ENCODE data around the gene FSIP1.

FSIP1 gene

DNA sequence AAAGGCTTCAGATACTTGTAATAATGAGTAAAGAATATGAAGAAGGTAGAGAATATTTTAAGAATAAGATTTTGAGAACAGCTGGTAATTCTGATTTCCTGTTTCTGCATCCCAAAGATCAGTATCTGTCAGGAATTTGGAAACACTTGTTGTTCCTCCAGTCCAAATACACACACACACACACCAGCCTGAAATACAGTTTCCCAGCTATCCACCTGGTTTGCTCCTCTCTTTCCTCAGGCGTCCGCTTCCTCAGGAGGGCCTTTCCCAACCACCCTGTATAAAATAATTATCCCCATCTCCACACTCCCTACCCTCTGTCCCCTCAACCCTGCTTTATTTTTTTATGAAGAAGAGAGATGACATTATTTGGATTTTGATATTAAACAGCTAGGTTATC is 2.0 kb upstream of the FSIP1 start:
- TF ChIP-seq CTCF (IDR thresholded peaks at IDR 0.05; ENCODE audit: low read depth, low read length, missing control alignments) = no peak
- no peak overlapping the region for H3K4me3 ChIP-seq (ENCODE audit: low read depth, low read length)
- in situ Hi-C loops (cut with HindIII; ENCODE audit: low sequenced_read_pairs) = loop anchor here (25.0 kb wide), 1 partner anchor 228 kb away; no protein-coding TSS in a partner anchor
- no peak for DNase-seq (ENCODE audit: low read depth)

DNA sequence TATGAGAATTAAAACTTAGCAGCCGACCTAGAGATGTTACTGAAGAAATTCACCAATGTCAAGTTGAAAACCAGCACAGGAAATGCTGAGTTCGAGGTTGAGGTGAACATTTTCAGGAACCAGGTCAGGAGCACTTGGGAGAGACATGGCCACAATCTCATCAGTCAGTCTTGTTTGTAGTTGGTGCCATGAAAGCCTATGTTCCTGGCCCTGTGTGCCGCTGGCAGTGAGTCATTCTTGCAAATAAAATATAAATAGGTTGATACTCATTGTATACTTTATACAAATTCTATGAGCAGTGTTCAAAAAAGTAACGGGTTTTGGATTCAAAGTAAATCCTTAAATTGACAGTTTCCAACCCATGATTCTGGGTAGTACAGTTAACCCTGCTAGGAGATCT is 1.5 kb upstream of the FSIP1 start:
- DNase-seq (ENCODE audit: low read depth) = no peak
- in situ Hi-C loops (cut with HindIII; ENCODE audit: low sequenced_read_pairs) = loop anchor here (25.0 kb wide), 1 partner anchor 228 kb away; no protein-coding TSS in a partner anchor
- H3K4me3 ChIP-seq (ENCODE audit: low read depth, low read length) = peak overlapping the region; percentile 78
- TF ChIP-seq CTCF (IDR thresholded peaks at IDR 0.05; ENCODE audit: low read depth, low read length, missing control alignments) = no peak

- DNase-seq (ENCODE audit: low read depth) = no peak
- in situ Hi-C loops (cut with HindIII; ENCODE audit: low sequenced_read_pairs) = loop anchor here (25.0 kb wide), 1 partner anchor 229 kb away; no protein-coding TSS in a partner anchor
- no peak for TF ChIP-seq CTCF (IDR thresholded peaks at IDR 0.05; ENCODE audit: low read depth, low read length, missing control alignments)
- H3K4me3 ChIP-seq (ENCODE audit: low read depth, low read length) = peak overlapping the region; percentile 78
These were observed 691 bp upstream of the FSIP1 start for GRCh38 chr15:39783244-39783820.

DNA sequence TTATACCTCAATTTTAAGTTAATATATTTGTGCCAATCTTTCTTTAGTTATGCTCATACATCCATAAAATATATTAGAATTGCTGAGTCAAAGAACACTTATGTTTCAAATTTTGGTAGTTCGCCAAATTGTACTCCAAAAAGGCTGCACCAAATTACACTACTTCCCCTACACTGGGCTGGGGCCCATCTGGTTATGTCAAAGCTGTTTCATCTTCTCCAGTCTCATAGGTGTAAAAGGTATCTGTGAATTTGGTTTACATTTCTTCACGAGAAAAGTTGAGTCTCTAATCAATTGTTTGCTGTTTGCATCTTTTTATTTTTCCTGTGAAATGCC is 706 bp downstream of the FSIP1 start:
- DNase-seq (ENCODE audit: low read depth) = no peak
- in situ Hi-C loops (cut with HindIII; ENCODE audit: low sequenced_read_pairs) = loop anchor here (25.0 kb wide), 1 partner anchor 230 kb away; no protein-coding TSS in a partner anchor
- TF ChIP-seq CTCF (IDR thresholded peaks at IDR 0.05; ENCODE audit: low read depth, low read length, missing control alignments) = no peak
- peak overlapping the region; percentile 78 for H3K4me3 ChIP-seq (ENCODE audit: low read depth, low read length)

- in situ Hi-C loops (cut with HindIII; ENCODE audit: low sequenced_read_pairs) = loop anchor here (25.0 kb wide), 1 partner anchor 231 kb away; no protein-coding TSS in a partner anchor
- no peak for DNase-seq (ENCODE audit: low read depth)
- no peak overlapping the region for H3K4me3 ChIP-seq (ENCODE audit: low read depth, low read length)
- no peak for TF ChIP-seq CTCF (IDR thresholded peaks at IDR 0.05; ENCODE audit: low read depth, low read length, missing control alignments)
These were observed 1.3 kb downstream of the FSIP1 start for GRCh38 chr15:39781147-39781966.

GRCh38 chr15:39778021-39778420 is 4.6 kb downstream of the FSIP1 start:
- in situ Hi-C loops (cut with HindIII; ENCODE audit: low sequenced_read_pairs) = loop anchor here (25.0 kb wide), 1 partner anchor 234 kb away; no protein-coding TSS in a partner anchor
- no peak for TF ChIP-seq CTCF (IDR thresholded peaks at IDR 0.05; ENCODE audit: low read depth, low read length, missing control alignments)
- H3K4me3 ChIP-seq (ENCODE audit: low read depth, low read length) = no peak overlapping the region
- DNase-seq (ENCODE audit: low read depth) = no peak
